ENCODE measurements around the gene ATP9A.

- TF ChIP-seq CTCF (conservative IDR thresholded peaks at IDR 0.05) = no peak
- TF ChIP-seq EZH2 (IDR thresholded peaks at IDR 0.05; ENCODE audit: low read depth) = no peak
Measured at GRCh38 chr20:51574248-51575033, 193.7 kb downstream of the ATP9A start.
